Neural cell (in vitro differentiated cells): ENCODE data around the gene KIF24. TPM values are rescaled to one million over a fixed set of nuclear protein-coding genes. Genes with fewer than 3 reads are reported as not detected.

Experiments used
- H2AFZ ChIP-seq: fragments of 200-600, 300-800 bp; sonication (generic), shearing (Covaris generic); 2 replicates; pipeline ENCODE4 v1.6.0; 2014; ENCODE audit warnings: low read depth, mild to moderate bottlenecking, antibody characterized with exemption, low read length, moderate library complexity
- H3F3A ChIP-seq: fragments of 200-600 bp; shearing (Covaris generic); 2 replicates; pipeline ENCODE4 v1.6.1; 2016; ENCODE audit warnings: mild to moderate bottlenecking, moderate library complexity, mixed read lengths, antibody characterized with exemption, low read length; ENCODE audit not compliant: insufficient read depth, poor library complexity, severe bottlenecking
- H3K27ac ChIP-seq: fragments of 200-600, 300-800 bp; sonication (generic), shearing (Covaris generic); 2 replicates; pipeline ENCODE4 v1.5.1; 2014; ENCODE audit warnings: mild to moderate bottlenecking, low read length, moderate library complexity
- H3K27me3 ChIP-seq: fragments of 300-800, 200-600 bp; sonication (generic), shearing (Covaris generic); 2 replicates; pipeline ENCODE4 v1.6.0; 2014; ENCODE audit warnings: mild to moderate bottlenecking, low read depth, low read length, moderate library complexity; ENCODE audit not compliant: insufficient read depth
- H3K36me3 ChIP-seq: fragments of 300-800, 200-600 bp; sonication (generic), shearing (Covaris generic); 2 replicates; pipeline ENCODE4 v1.5.1; 2014; ENCODE audit warnings: mild to moderate bottlenecking, antibody characterized with exemption, low read length, moderate library complexity; ENCODE audit not compliant: insufficient read depth
- H3K4me2 ChIP-seq: fragments of 300-800, 200-600 bp; sonication (generic), shearing (Covaris generic); 2 replicates; pipeline ENCODE4 v1.6.0; 2014; ENCODE audit warnings: mild to moderate bottlenecking, low read length
- H3K4me3 ChIP-seq: fragments of 300-800, 200-600 bp; sonication (generic), shearing (Covaris generic); 2 replicates; pipeline ENCODE4 v1.5.1; 2014; ENCODE audit warnings: mild to moderate bottlenecking, low read length, moderate library complexity
- H3K79me2 ChIP-seq: fragments of 200-600 bp; shearing (Covaris generic); replicated peaks from 2 replicates; pipeline ENCODE4 v1.6.0; 2014; ENCODE audit warnings: mild to moderate bottlenecking, low read length, moderate library complexity; ENCODE audit not compliant: insufficient read depth
- H3K9ac ChIP-seq: fragments of 300-800, 200-600 bp; sonication (generic), shearing (Covaris generic); 2 replicates; pipeline ENCODE4 v1.6.1; 2016; ENCODE audit warnings: mild to moderate bottlenecking, low read length, mixed read lengths
- H3K9me2 ChIP-seq: fragments of 200-600 bp; shearing (Covaris generic); 2 replicates; pipeline ENCODE4 v1.6.1; 2016; ENCODE audit warnings: mild to moderate bottlenecking, low read length, mixed read lengths; ENCODE audit not compliant: insufficient read depth
- H3K9me3 ChIP-seq: fragments of 200-600, 300-800 bp; sonication (generic), shearing (Covaris generic); 2 replicates; pipeline ENCODE4 v1.6.1; 2016; ENCODE audit warnings: mild to moderate bottlenecking, mixed run types, low read length, moderate library complexity, mixed read lengths
- H4K20me1 ChIP-seq: fragments of 200-600 bp; shearing (Covaris generic); 2 replicates; pipeline ENCODE4 v1.6.1; 2016; ENCODE audit warnings: mild to moderate bottlenecking, mixed run types; ENCODE audit not compliant: insufficient read depth
- CTCF ChIP-seq: fragments of 450-650 bp; IDR thresholded peaks from 2 replicates; pipeline ENCODE4 v1.5.1; 2014; ENCODE audit warnings: antibody characterized with exemption, mild to moderate bottlenecking, moderate library complexity; ENCODE audit not compliant: poor library complexity, severe bottlenecking
- EP300 ChIP-seq: fragments of 450-650 bp; conservative IDR thresholded peaks from 2 replicates; pipeline ENCODE4 v1.6.1; 2014; ENCODE audit warnings: antibody characterized with exemption, mild to moderate bottlenecking, moderate library complexity; ENCODE audit not compliant: poor library complexity, severe bottlenecking
- EZH2 ChIP-seq: fragments of 200-600, 300-800 bp; shearing (Covaris generic), sonication (generic); IDR thresholded peaks from 2 replicates; pipeline ENCODE4 v1.6.1; 2014; ENCODE audit warnings: antibody characterized with exemption, low read length, borderline replicate concordance, mild to moderate bottlenecking; ENCODE audit not compliant: insufficient read depth, poor library complexity, severe bottlenecking
- MXI1 ChIP-seq: fragments of 450-650 bp; conservative IDR thresholded peaks from 2 replicates; pipeline ENCODE4 v1.6.1; 2014; ENCODE audit warnings: antibody characterized with exemption, mild to moderate bottlenecking; ENCODE audit not compliant: poor library complexity, severe bottlenecking
- POLR2AphosphoS5 ChIP-seq: IDR thresholded peaks from 2 replicates; pipeline ENCODE4 v1.6.1; 2012
- RAD21 ChIP-seq: fragments of 450-650 bp; conservative IDR thresholded peaks from 2 replicates; pipeline ENCODE4 v1.6.1; 2014; ENCODE audit warnings: antibody characterized with exemption, mild to moderate bottlenecking, moderate library complexity
- REST ChIP-seq: IDR thresholded peaks from 2 replicates; pipeline ENCODE4 v1.6.1; 2012; ENCODE audit warnings: borderline replicate concordance
- SMC3 ChIP-seq: fragments of 450-650 bp; conservative IDR thresholded peaks from 2 replicates; pipeline ENCODE4 v1.6.1; 2014; ENCODE audit warnings: antibody characterized with exemption, mild to moderate bottlenecking, moderate library complexity; ENCODE audit not compliant: poor library complexity
- TAF1 ChIP-seq: IDR thresholded peaks from 2 replicates; pipeline ENCODE4 v1.6.1; 2012; ENCODE audit warnings: low read depth
- polyA plus RNA-seq: library from polyadenylated mRNA; depleted of rRNA; stranded (reverse); fragments of >200 nt; gene quantifications from 2 replicates; pipeline ENCODE4 v1.2.3, GENCODE V29; 2014

KIF24 gene
- polyA plus RNA-seq, 1 donor from 2014 or later: 0.19 TPM

GRCh38 chr9:34370970-34371880 is 42.2 kb upstream of the KIF24 start:
- H3K4me3 ChIP-seq: no peak overlapping the region
- H3K4me2 ChIP-seq: no peak overlapping the region
- H3K27me3 ChIP-seq: no peaks in the 10 kb centered on the region
- H3K9ac ChIP-seq: no peak overlapping the region
- peaks cover 8% of the 10 kb centered on the region for H3K9me3 ChIP-seq
- peaks cover 11% of the 10 kb centered on the region for H3K36me3 ChIP-seq
- no peaks in the 10 kb centered on the region for H3K9me2 ChIP-seq
- no peaks in the 10 kb centered on the region for H3F3A ChIP-seq
- H4K20me1 ChIP-seq: no peaks in the 10 kb centered on the region
- no peak for TF ChIP-seq POLR2AphosphoS5
- no peak for TF ChIP-seq MXI1
- no peak for TF ChIP-seq CTCF
- no peak for TF ChIP-seq RAD21
- TF ChIP-seq TAF1: no peak
- TF ChIP-seq EP300: no peak
- no peak for TF ChIP-seq EZH2
- TF ChIP-seq SMC3: no peak
- TF ChIP-seq REST: no peak
- H2AFZ ChIP-seq: no peak overlapping the region
- H3K79me2 ChIP-seq: no peaks in the 10 kb centered on the region
- no peak overlapping the region for H3K27ac ChIP-seq

- TF ChIP-seq CTCF (no peak), REST (no peak), EZH2 (no peak), EP300 (no peak), SMC3 (no peak), TAF1 (no peak), POLR2AphosphoS5 (no peak), RAD21 (no peak), MXI1 (no peak)
- no peaks in the 10 kb centered on the region for H3K79me2 ChIP-seq
- H3K4me2 ChIP-seq: no peak overlapping the region
- H3K27ac ChIP-seq: no peak overlapping the region
- peaks cover 8% of the 10 kb centered on the region for H3K9me3 ChIP-seq
- no peak overlapping the region for H3K9ac ChIP-seq
- H3K4me3 ChIP-seq: no peak overlapping the region
- H3K27me3 ChIP-seq: no peaks in the 10 kb centered on the region
- no peak overlapping the region for H2AFZ ChIP-seq
- H3K36me3 ChIP-seq: peaks cover 11% of the 10 kb centered on the region
- H3F3A ChIP-seq: no peaks in the 10 kb centered on the region
- no peaks in the 10 kb centered on the region for H3K9me2 ChIP-seq
- no peaks in the 10 kb centered on the region for H4K20me1 ChIP-seq
Measured at GRCh38 chr9:34370335-34370969, 41.4 kb upstream of the KIF24 start.
